Testis (tissue), 2 donors: ENCODE results near the gene ZBTB20.

Experiments
- CTCF ChIP-seq, 3 experiments: fragments of 450-650 bp in 2 of 3; fragments of 200-600 bp in 1 of 3; sonication (generic) in 1 of 3; IDR thresholded peaks; one replicate each; pipeline ENCODE4 v1.5.1; 2016 to 2019; ENCODE audit warnings: antibody characterized with exemption in 3 of 3, mild to moderate bottlenecking in 2 of 3, moderate library complexity in 1 of 3
- POLR2A ChIP-seq: fragments of 450-650 bp; IDR thresholded peaks from one replicate; pipeline ENCODE4 v1.6.1; 2017; ENCODE audit warnings: antibody characterized with exemption, mild to moderate bottlenecking, moderate library complexity

- TF ChIP-seq POLR2A, result no peak
- no peak for TF ChIP-seq CTCF (IDR thresholded peaks at IDR 0.05)
Observed at GRCh38 chr3:114706591-114707232, 440.4 kb downstream of the ZBTB20 start.
